HG02610 (cell line): ENCODE data around the gene PIGM.

Experiments used
- ATAC-seq: cut with Tn5 transposase; IDR thresholded peaks from one replicate; pipeline ENCODE4 v1.9.1; 2021; ENCODE audit warnings: mild to moderate bottlenecking, moderate library complexity; ENCODE audit not compliant: unreplicated experiment

Gene PIGM

DNA sequence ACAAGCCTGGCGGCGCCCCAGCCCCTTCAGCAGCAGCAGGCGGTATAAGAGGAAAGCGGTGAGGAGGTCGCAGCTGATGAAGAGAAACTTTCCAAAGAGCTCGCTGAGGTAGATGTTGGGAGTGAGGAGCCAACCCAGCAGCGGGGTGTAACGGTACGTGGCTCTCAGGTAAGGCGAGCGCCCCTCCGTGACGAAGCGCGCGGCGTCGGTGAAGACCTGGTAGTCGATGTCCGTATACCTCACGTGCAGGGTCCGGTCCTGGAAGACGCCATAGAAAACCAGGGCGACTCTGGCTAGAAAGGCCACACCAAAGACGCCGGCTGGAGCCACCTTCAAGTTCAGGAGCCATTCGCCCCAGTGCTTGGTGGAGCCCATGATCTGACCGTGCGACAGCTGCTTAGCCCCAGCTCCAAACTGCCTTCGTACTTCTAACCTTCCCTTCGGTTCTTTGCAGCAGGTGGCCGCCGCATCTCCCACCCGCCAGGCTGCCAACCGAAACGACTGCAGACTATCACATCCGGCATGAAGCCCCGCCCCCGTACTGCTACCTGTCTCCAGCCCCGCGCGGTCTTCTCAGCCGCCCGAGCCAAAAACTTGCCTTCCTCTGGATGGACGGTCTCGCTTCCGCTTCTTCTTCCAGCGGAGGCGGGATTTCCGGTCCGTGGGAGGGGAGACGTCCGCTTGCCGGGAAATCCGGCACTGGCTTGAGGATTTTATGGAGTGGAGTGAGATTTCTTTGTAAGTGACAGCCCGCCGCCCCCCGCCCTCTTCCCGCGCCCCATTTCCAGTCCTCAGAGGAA, at the start of gene PIGM:
TSS of gene PIGM (minus strand) at position 626 of the 800 bp plus-strand sequence. CDS start at position 375, 251 bp downstream.
- peak; percentile 95 for ATAC-seq

- no peak for ATAC-seq
Measured at GRCh38 chr1:160081261-160081936, 49.6 kb upstream of the PIGM start, which contains the start of gene KCNJ9. TSS of gene KCNJ9 (plus strand) at chr1:160081538. CDS start at chr1:160084031, 2,493 bp downstream.

DNA sequence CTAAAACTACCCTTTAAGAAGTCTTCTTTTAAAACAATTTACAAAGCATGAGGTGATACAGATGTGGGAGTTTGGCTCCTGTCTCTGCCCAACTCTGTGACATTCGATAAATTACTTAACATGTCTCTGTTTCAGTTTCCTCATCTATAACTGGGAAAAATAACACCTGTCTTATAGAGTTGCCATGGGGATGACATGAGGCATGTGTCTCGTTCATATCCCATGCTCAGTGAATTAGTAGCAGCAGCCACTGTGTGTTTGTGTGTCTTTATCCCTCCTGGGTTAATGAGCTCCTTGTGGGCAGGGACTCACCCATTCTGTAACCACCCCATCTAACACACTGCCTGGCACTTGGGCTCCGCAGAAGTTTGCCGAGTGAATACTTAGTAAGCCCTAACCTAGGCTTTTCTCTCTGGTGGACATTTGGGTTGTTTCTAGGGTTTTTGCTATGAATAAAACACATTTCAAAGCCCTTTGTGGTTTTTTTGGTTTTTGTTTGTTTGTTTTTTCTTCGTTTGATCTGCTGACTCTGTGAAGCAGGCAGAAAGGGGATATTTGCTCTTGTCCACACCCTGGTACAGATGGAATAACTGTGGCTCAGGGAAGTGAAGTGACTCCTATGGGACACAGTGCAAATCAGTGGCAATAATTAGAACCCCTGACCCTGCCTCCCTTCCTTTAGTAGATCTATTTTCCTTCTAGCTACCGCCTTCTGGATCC, 48.8 kb upstream of the PIGM start:
- no peak for ATAC-seq

GRCh38 chr1:160079448-160079847, 47.7 kb upstream of the PIGM start:
- no peak for ATAC-seq

DNA sequence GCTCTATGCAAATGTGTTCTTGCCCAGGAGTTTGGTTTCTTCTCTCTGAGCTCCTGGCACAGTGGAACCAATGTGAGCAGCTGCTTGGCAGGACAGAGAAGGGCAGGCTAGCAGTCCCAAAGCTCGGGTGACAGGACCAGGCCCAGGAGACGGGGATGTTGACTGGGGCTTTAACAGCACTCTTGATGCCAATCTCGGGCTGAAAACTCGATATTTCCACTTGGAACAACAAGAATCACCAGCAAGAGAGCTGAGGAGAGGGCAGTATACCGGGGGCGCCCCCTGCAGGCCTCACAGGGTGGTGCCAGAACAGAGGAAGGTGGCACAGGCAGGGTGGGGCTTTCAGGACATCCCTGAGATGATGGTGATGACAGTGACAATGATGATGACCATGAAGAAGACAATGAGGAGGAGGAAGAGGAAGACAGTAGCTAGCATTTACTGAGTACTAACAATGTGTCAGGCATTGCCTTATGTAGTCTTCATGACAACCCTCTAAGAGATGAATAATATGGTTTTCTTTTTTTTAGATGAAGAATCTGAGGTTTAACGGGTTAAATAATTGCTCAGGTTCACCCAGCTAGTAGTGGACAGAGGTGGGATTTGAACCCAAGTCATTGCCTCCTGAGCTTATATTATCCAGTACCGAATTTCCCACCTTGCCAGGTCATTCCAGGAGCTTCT, 46.9 kb upstream of the PIGM start:
- peak; percentile 77 for ATAC-seq

GRCh38 chr1:160077486-160077885, 45.7 kb upstream of the PIGM start:
- no peak for ATAC-seq

GRCh38 chr1:160076295-160076694, 44.5 kb upstream of the PIGM start:
- no peak for ATAC-seq

- no peak for ATAC-seq
Measured at GRCh38 chr1:160075836-160076235, 44.0 kb upstream of the PIGM start.

DNA sequence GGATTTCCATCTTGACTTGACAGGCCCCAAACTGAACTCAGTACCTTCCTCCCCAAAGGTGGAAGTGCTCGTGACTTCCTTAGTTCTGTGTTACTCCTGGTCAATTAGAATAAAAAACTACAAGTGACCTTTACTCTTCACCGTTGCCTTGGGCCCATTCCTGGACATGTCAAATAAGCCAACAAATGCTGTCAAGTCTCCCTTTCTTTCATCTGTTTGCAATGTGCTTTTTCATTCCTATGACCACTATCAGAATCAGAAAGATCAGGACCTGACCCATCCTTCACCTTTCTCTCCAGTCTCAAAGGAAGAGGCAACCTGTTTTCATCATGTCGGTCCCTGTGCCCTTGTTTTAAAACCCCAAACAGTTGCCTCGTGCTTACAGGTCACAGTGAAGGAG, 43.1 kb upstream of the PIGM start:
- ATAC-seq = no peak

DNA sequence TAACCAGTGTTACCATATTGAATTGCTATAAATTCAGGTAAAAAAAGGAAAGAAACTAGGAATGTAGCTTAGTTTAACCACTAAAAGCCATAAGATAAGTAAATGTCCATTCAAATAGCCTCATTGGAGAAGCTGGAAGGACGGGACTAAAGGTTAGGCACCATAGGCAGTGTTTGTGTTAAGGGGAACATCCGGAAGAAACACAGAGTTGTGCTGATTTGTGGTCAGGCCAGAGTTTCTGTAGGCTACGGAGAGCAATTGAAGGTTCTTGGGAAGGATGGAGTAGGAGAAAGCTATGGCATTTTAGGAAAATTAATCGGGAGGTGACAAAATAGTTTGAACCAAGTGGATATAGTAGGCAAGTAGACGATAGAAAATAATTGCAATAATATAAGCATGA, 39.5 kb upstream of the PIGM start:
- ATAC-seq = no peak

DNA sequence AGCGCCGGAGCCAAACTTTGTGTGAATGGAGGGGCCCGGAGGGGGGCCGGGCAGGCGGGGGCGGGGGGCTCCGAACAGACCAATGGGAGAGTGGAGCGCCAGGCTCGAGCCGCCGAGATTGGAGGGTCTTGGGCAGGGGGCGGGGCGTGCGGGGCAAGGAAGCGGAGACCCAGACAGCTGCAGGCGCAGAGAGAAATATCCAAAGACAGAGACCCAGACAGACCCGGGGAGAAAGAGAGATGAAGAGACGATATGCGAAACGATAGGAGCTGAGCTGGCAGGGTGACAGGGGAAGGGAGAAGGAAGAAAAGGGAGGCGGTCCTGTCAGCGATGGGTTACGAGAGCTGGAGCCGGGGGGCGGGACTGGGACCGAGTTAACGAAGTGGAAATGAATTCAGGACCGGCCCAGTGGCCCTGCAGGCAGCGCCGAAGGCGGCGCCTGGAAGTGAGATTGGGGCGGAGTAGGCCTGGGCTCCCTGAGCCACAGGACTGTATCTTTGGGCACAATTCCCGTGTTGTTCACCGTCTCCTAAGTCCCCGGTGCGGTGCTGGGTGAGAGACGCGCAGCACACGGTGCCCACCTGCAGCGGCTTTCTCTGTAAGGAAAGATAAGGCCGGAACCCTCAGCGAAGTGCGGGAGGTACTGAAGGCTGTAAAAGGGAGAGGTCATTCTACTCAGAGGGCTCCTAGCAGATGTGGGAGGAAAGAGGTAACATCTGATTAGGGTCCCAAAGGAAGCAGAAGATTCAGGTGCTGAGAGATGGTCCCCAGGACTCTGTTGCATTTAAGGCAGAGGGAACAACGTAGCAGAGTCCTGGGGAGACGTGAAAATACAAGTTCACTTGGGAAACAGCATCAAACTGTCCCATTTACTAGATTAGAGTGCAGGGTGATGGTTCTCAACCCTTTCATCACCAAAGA, 38.7 kb upstream of the PIGM start:
- no peak for ATAC-seq

DNA sequence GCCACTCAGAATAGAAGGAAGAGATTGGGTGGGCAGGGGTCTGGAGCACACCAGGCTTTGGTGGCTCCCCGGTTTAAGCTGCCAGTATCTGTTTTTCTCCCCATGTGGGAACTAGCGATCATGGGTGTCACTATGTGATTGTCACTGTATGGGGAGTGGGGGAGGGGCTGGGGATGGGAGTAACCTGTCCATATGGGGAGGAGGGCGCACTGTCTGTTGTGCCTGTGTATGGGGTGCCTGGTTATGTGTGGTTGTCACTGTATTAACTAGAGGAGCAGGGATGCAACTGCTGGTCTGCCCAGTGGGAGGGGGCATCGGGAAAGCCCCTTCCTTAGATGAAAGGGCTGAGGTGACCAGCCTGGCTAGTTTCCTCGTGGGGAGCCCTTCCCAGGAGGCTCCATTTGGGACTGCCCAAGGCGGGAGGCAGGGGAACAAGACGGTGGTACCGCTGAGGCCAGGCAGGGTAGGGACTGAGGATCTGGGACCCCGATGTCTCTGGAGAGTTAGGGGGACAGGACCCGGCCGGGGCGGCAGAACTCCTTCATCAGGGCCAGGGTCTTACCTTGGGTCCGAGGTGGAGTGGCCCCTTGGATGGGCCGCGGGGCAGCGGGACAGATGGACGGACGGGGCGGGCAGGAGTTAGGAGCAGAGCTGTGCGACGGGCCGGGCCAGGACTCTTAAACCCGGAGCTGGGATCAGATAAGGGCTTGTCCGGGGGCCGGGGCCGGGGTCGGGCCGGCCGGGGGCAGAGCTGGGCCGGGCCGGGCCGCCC, 37.9 kb upstream of the PIGM start, which contains the start of gene KCNJ10:
TSS of gene KCNJ10 (minus strand) at position 701 of the 772 bp plus-strand sequence. CDS start 27,628 bp downstream, outside the sequence.
- no peak for ATAC-seq

- ATAC-seq = no peak
Measured at GRCh38 chr1:160068225-160068624, 36.4 kb upstream of the PIGM start.

GRCh38 chr1:160066829-160067745, 35.3 kb upstream of the PIGM start:
- no peak for ATAC-seq

DNA sequence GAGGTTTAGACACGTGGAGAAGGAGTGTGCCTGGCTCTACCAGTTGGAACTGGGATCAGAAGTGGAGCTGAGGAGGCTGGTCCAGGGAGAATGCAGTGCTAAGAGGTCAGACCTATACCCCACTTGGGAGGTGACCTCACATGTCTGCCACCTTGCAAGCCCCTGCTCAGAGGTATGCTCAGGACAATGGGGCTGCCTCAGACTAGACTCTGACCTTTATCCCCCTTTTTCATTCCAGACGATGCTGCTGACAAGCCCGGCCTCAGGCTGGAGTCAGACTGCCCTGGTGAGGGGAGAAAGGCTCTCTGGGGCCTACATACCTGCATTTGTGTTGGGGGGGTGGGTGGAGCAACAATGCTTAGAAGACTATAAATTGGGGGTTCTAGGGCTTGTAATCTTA, 33.0 kb upstream of the PIGM start:
- ATAC-seq = no peak

GRCh38 chr1:160064164-160064563, 32.4 kb upstream of the PIGM start:
- no peak for ATAC-seq

DNA sequence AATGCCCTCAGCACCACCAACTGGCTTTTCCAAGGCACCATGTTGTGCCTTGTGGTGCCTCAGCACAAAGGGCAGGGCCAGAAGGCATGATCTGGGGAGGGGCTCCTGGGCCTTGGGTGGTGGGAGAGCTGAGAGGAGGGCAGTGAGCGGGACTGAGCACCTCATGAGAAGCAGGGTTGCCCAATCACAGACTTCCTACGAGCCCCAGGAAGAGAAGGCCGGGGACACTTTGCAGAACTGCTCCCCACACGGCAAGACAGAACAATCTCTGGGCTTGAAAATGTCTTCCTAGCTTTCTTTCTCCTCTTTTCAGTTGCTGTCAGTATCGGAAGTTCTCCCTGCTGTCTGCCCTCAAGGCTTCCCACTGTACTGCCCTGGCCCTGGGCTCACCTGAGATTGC, 31.4 kb upstream of the PIGM start:
- no peak for ATAC-seq

- ATAC-seq = no peak
Measured at GRCh38 chr1:160062230-160062532, 30.4 kb upstream of the PIGM start.
